HG02759 (cell line): ENCODE measurements around the gene HECTD4.
"Not testable (repeated sequence)": the region's sequence is repeated elsewhere in the genome, so short reads cannot be mapped to it uniquely, and the experiment has no call there.

Experiments
- ATAC-seq: cut with Tn5 transposase; IDR thresholded peaks from one replicate; pipeline ENCODE4 v1.9.1; 2021; ENCODE audit warnings: mild to moderate bottlenecking, moderate library complexity; ENCODE audit not compliant: unreplicated experiment

Gene HECTD4

DNA sequence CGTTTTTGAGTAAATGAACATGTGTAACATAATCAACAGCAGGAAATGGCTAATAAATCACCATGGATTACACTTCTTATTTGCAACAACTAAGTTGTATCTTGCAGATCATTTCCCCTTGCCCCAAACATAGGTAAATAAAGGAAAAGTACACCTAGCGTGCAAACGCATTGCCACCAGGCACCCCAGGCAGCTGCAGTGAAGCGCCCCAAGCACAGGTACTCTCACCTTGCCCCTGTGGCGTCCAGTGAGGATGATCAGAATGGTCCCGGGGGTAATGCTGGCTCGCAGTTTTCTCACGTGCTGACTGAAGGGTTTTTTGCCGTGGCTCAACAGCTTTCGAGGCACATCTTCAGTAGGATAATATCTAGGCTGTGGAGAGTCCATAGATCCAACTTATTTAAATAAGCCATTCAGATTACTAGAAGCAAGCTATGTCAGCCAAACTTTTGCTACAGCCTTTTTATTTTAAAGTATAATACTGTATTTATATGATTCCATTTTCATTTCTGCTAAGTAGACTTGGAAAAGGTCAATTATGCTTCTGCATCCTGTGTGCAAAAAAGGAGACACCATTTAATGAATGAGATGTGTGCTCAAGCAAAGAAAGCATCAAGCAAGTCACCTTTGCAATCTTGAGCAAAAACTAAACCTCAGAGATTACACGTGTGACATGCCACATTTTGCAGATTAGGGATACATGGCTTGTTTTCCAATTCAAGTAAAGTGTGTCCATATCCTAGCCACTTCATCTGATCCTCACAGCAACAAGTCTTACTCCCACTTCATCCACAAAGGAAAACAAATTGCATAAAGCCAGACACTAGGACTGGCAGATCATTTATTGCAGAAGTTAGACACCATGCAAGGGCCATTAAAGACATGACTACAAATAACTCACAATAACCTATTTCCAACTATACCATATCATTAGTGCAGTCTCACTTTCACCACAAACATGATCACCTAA lies 24.6 kb upstream of the HECTD4 start:
- ATAC-seq: no peak

DNA sequence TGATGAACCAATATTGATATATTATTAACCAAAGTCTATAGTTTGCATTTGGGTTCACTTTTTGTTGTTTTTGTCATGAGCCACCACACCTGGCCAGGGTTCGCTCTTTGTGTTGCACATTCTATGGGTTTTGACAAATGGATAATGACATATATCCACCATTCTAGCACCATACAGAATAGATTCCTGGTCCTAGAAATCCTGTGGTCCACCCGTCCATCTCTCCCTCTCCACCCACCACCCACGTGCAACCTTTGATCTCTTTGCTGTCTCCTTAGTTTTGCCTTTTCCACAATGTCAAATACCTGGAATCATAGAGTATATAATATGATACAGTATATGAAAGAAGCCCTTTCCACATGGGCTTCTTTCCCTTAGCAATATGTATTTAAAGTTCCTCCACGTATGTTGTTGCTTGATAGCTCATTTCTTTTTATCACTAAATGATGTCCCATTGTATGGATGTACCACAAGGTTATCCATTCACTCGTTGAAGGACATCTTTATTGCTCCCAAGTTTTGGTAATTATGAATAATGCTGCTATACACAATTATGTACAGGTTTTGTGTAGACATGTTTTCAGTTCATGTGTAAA lies 19.8 kb upstream of the HECTD4 start:
- ATAC-seq: no peak

GRCh38 chr12:112401054-112401453 lies 18.8 kb upstream of the HECTD4 start:
- no peak for ATAC-seq

DNA sequence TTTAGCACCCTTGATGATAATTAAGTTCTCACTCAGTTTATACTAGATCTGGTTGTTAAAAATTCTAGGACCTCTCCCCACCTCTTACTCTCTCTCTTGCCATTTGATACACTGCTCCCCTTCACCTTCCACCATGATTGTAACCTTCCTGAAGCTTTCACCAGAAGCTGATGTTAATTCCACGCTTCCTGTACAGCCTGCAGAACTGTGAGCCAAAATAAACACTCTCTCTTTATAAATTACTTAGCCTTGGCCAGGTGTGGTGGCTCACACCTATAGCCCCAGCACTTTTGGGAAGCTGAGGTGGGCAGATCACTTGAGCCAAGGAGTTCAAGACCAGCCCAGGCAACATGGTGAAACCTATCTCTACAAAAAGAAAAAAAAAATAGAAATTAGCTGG lies 11.1 kb upstream of the HECTD4 start:
- no peak for ATAC-seq

DNA sequence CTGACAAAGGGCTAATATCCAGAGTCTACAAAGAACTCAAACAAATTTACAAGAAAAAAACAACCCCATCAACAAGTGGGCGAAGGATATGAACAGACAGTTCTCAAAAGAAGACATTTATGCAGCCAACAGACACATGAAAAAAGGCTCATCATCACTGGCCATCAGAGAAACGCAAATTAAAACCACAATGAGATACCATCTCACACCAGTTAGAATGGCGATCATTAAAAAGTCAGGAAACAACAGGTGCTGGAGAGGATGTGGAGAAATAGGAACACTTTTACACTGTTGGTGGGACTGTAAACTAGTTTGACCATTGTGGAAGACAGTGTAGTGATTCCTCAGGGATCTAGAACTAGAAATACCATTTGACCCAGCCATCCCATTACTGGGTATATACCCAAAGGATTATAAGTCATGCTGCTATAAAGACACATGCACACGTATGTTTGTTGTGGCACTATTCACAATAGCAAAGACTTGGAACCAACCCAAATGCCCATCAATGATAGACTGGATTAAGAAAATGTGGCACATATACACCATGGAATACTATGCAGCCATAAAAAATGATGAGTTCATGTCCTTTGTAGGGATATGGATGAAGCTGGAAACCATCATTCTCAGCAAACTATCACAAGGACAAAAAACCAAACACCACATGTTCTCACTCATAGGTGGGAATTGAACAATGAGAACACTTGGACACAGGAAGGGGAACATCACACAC lies 7.9 kb upstream of the HECTD4 start:
- not testable (repeated sequence) for ATAC-seq

- no peak for ATAC-seq
These were observed 7.0 kb upstream of the HECTD4 start for GRCh38 chr12:112389228-112389627.

DNA sequence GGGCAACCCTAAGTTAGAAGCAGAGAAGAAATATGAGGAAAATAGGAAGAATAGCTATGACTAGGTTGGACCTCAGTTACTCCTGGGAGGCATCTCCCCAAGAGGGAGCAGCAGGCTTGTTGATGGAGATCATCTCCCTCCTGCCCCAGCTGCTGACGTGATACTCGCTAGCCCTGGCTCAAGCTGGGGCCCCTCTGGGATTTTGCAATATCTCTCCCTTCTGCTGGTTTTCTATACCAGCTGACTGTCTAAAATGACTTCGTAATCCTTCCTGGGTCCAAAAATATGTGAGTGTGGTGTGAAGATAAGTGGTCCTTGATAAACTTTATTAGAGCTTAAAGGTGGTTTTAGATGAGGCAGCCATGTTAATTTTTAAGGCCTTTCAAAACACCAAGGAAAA lies 4.5 kb upstream of the HECTD4 start:
- ATAC-seq: no peak

DNA sequence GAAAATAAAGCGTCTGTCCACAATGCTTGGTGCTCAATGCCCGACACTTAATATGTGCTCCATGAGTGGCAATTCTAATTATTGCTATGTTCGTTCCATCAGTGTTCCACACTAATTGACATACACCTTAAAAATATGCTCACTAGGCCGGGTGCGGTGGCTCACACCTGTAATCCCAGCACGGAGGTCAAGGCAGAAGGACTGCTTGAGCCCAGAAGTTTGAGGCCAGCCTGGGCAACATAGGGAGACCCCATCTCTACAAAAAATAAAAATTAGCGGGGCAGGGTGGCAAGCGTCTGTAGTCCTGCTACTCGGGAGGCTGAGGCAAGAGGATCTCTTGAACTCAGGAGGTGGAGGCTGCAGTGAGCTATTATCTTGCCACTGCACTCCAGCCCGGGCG lies 635 bp upstream of the HECTD4 start:
- no peak for ATAC-seq

- peak; percentile 55 for ATAC-seq
These were observed 787 bp downstream of the HECTD4 start for GRCh38 chr12:112381406-112381882.

DNA sequence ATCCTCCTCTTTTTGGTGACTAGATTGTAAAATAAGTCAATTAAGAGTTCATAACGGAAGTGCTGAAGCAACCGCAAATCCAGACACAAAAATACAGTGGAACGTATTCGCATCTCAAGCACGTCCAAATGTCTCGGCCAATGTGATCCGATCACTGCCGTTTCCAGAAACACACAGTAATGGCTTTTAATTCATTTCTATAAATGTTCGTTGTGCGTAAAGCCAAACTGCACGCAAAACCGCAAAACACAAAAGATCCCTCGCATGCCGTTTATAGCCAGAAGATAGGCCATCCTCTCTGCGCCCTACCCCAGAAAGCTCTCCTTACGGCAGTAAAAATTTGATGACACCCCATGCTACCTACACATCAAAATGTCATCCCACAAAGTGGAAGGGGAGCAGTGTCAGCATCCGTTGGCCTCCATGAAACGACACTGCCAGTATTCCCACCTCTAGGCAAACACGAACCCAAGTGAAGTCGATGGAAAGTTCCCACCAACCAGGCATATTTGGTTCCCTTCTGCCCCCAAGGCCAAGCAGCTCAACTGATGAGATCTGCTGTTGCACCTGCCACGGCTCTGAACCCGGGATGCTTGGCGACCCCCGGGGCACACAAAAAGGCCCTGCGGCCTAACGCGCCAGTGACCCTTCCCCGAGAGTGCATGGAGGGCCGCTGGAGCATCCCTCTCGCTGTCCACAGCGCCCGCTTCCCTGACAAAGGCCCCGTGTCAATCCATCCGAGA lies 1.4 kb downstream of the HECTD4 start:
- no peak for ATAC-seq

DNA sequence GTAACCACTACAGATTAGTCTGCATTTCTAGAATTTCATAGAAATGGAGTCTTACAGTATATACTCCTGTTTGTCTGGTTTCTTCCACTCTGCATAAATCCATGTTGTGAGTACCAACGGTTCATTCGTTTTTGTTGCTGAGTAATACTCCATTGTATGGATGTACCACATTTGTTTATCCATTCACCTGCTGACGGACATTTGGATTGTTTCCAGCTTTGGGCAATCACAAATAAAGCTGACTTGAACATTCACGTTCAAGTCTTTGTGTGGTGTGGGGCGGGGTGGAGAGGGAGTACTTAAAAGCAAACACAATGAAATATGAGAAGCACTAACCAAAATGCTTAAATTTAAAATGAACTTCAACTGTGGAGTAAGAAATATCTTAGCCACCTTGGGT lies 7.1 kb downstream of the HECTD4 start:
- ATAC-seq: no peak

DNA sequence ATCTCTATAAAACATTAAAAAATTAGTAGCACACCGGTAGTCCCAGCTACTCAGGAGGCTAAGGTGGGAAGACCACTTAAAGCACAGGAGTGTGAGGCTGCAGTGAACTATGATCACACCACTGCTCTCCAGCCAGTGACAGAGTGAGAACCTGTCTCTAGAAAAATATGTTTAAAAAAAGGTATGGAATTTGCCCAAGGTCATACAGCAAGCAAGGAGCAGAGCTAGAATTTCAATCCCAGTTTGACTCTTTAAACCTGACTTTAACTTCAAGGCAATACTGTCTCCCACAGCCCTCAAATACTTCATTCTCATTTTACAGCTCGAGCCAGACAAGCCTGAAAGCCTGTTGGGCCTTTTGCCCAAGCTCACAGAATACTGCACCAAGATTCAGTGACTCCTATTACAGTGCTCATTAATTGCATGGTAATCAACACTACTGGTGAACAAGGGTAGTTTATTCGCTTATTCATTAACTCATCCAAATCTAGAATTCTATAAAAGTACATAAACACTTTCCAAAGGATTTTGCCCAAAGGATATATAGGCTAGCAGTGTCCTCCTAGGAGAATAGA lies 8.0 kb downstream of the HECTD4 start:
- ATAC-seq: no peak

GRCh38 chr12:112370868-112371510 lies 11.2 kb downstream of the HECTD4 start:
- ATAC-seq: no peak

DNA sequence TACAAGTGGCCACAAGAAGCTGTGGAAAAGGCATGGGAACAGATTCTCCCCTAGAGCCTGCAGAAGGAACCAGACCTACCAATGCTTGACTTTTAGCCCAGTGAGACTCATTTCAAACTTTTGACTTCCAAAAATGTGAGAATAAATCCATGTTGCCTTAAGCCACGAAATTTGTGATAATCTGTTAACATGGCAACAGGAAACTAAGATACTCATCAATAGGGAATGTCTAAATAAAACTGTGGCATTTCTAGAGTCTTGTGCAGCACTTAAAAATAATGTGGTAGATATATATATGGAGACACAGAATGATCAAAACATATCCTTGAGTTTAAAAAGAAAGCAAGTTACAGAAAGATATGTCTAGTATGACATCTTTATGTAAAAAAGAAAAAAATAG lies 12.0 kb downstream of the HECTD4 start:
- ATAC-seq: no peak

GRCh38 chr12:112368856-112369255 lies 13.4 kb downstream of the HECTD4 start:
- no peak for ATAC-seq

- no peak for ATAC-seq
These were observed 14.3 kb downstream of the HECTD4 start for GRCh38 chr12:112367965-112368364.

DNA sequence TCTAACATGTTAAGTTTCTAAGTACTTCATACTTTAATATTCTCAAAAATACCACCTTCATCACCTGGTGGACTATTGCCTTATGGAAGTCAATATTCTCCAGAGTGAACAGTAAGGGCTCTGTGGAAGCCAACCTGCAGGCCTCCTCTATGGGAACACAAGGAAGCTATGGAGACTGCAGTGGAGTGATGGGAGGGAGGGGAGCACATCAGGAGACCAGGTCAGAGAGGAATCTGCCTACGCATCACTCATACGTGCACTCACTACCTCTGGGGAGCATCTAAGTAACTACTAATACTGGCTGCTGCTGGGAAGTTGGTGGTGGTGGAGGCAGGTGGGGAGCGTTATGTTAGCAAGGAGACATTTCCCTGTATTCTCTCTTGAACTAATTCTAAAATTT lies 19.9 kb downstream of the HECTD4 start:
- ATAC-seq: no peak

DNA sequence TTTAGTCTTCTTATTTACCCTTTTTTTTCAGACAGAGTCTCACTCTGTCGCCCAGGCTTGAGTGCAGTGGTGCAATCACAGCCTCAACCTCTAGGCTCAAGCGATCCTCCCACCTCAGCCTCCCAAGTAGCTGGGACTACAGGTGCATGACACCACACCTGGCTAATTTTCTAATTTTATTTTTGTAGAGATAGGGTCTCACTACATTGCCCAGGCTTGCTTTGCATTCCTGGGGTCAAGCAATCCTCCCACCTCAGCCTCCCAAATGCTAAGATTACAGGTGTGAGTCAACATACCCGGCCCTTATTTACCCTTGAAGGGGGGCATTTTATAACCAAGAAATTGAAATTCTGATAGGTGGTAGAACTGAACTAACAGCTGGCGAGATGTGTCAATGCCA lies 21.0 kb downstream of the HECTD4 start:
- no peak for ATAC-seq

DNA sequence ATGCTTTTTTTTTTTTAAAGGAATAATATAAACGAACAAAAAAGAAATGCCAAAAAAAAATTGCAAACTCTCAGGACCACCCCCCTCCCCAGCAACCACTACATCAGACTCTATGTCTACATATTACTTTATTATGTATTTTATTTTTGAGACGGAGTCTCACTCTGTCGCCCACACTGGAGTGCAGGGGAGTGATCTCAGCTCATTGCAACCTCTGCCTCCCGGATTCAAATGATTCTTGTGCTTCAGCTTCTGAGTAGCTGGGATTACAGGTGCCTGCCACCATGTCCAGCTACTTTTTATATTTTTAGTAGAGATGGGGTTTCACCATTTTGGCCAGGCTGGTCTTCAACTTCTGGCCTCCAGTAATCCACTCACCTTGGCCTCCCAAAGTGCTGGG lies 22.9 kb downstream of the HECTD4 start:
- no peak for ATAC-seq

GRCh38 chr12:112357214-112357613 lies 25.0 kb downstream of the HECTD4 start:
- ATAC-seq: no peak
